A549 (cell line): Measurements from ENCODE around the gene SLCO4A1. TPM values are rescaled to one million over a fixed set of nuclear protein-coding genes. Genes with fewer than 3 reads are reported as not detected.

Experiments
- ATAC-seq, 2 experiments: fragments of 200-7000 bp in 1 of 2; fragments of >200 bp in 1 of 2; cut with Nextera tagmentation in 1 of 2; cut with Tn5 transposase in 1 of 2; 3 replicates each; pipeline versions ENCODE4 v1.8.0 to v1.9.1; 2018 to 2020; ENCODE audit warnings: mild to moderate bottlenecking in 1 of 2, moderate library complexity in 1 of 2
- CTCF ChIA-PET: fragments of 300-600 bp; sonication (Branson Sonifier 250); formaldehyde crosslinking; extraction: SDS; loops from one replicate; lab custom pipeline; 2021; ENCODE audit warnings: antibody characterized with exemption, inconsistent platforms; lab: Yijun Ruan, JAX
- POLR2A ChIA-PET: fragments of 350-600 bp; formaldehyde crosslinking; extraction: SDS; loops from one replicate; lab custom pipeline; 2021; ENCODE audit warnings: antibody characterized with exemption, inconsistent platforms; lab: Yijun Ruan, JAX
- DNase-seq, 2 experiments: peaks; one replicate each; pipeline versions ENCODE4 v3.0.0 to v3.0.0-alpha.2; 2011 to 2016; ENCODE audit warnings: low read depth in 1 of 2, low spot score in 1 of 2
- FAIRE-seq: peaks from 2 replicates; lab custom pipeline; 2011; peaks lifted over from hg19 to GRCh38; lab: Jason Lieb, UNC
- H3K27ac ChIP-seq, 2 experiments: fragments of >200 bp; sonication (Bioruptor Twin); formaldehyde crosslinking; 3 replicates each; pipeline ENCODE4 v1.5.1; 2016 to 2017
- H3K4me1 ChIP-seq: fragments of >200 bp; sonication (Bioruptor Twin); formaldehyde crosslinking; 3 replicates; pipeline ENCODE4 v1.6.1; 2016
- H3K4me2 ChIP-seq: fragments of >200 bp; sonication (Bioruptor Twin); formaldehyde crosslinking; 3 replicates; pipeline ENCODE4 v1.6.1; 2016
- H3K4me3 ChIP-seq: fragments of >200 bp; sonication (Bioruptor Twin); formaldehyde crosslinking; 3 replicates; pipeline ENCODE4 v1.5.1; 2016
- H3K9me3 ChIP-seq: fragments of >200 bp; sonication (Bioruptor Twin); formaldehyde crosslinking; 3 replicates; pipeline ENCODE4 v1.6.1; 2016
- CTCF ChIP-seq: fragments of >200 bp; sonication (Bioruptor Twin); formaldehyde crosslinking; IDR thresholded peaks from 3 replicates; pipeline ENCODE4 v1.5.1; 2016
- EHMT2 ChIP-seq: fragments of 200-600 bp; sonication (generic); IDR thresholded peaks from 2 replicates; pipeline ENCODE4 v1.6.1; 2016; ENCODE audit warnings: antibody characterized with exemption, low read depth, mild to moderate bottlenecking, moderate library complexity
- HOXB13 ChIP-seq: fragments of 250-450 bp; sonication (Bioruptor Pico); IDR thresholded peaks from 2 replicates; pipeline ENCODE4 v1.5.0; 2020; ENCODE audit warnings: low read depth, mild to moderate bottlenecking, moderate library complexity
- HOXB5 ChIP-seq: fragments of 250-450 bp; sonication (Bioruptor Pico); IDR thresholded peaks from 2 replicates; pipeline ENCODE4 v1.5.0; 2020; ENCODE audit warnings: mild to moderate bottlenecking, moderate library complexity
- JUNB ChIP-seq: fragments of >200 bp; sonication (Bioruptor Twin); formaldehyde crosslinking; IDR thresholded peaks from 2 replicates; pipeline ENCODE4 v1.6.1; 2016
- KDM1A ChIP-seq: fragments of 200-600 bp; sonication (generic); IDR thresholded peaks from 2 replicates; pipeline ENCODE4 v1.6.1; 2016; ENCODE audit warnings: low read depth, mild to moderate bottlenecking
- MAFK ChIP-seq: fragments of 450-650 bp; IDR thresholded peaks from 2 replicates; pipeline ENCODE4 v1.6.1; 2014; ENCODE audit not compliant: partially characterized antibody
- PHF8 ChIP-seq: fragments of 200-600 bp; sonication (generic); IDR thresholded peaks from 2 replicates; pipeline ENCODE4 v1.6.1; 2016; ENCODE audit warnings: low read depth, mild to moderate bottlenecking, antibody characterized with exemption, moderate library complexity, borderline replicate concordance
- POLR2A ChIP-seq: IDR thresholded peaks from 2 replicates; pipeline ENCODE4 v1.6.1; 2012; ENCODE audit warnings: mild to moderate bottlenecking, low read length
- POLR2AphosphoS2 ChIP-seq: conservative IDR thresholded peaks from 2 replicates; pipeline ENCODE4 v1.6.1; 2012; ENCODE audit warnings: low read length, improper control_type of control experiment, inconsistent platforms
- RARB ChIP-seq: fragments of 250-450 bp; sonication (Bioruptor Pico); IDR thresholded peaks from 2 replicates; pipeline ENCODE4 v1.8.0; 2021; ENCODE audit warnings: mild to moderate bottlenecking, moderate library complexity
- RCOR1 ChIP-seq: fragments of 150-350 bp; IDR thresholded peaks from 2 replicates; pipeline ENCODE4 v1.6.1; 2014; ENCODE audit warnings: antibody characterized with exemption, low read length, low read depth
- RFX5 ChIP-seq: fragments of 450-650 bp; IDR thresholded peaks from 2 replicates; pipeline ENCODE4 v1.7.1; 2014; ENCODE audit warnings: antibody characterized with exemption, mild to moderate bottlenecking, moderate library complexity
- RNF2 ChIP-seq: fragments of 200-600 bp; sonication (generic); IDR thresholded peaks from 2 replicates; pipeline ENCODE4 v1.6.1; 2016; ENCODE audit warnings: low read depth, mild to moderate bottlenecking, antibody characterized with exemption, moderate library complexity, borderline replicate concordance
- SMC3 ChIP-seq: fragments of >200 bp; sonication (Bioruptor Twin); formaldehyde crosslinking; IDR thresholded peaks from 3 replicates; pipeline ENCODE4 v1.6.1; 2018; ENCODE audit warnings: inconsistent platforms
- ZFP36 ChIP-seq: fragments of 450-650 bp; IDR thresholded peaks from 2 replicates; pipeline ENCODE4 v1.6.1; 2014; ENCODE audit warnings: borderline replicate concordance; ENCODE audit not compliant: partially characterized antibody
- WGBS: methylation state at CpG from one replicate; pipeline ENCODE4 v1.1.6; 2017; ENCODE audit errors: missing lambda C conversion rate; 5-methylcytosine and 5-hydroxymethylcytosine counted together
- polyA plus RNA-seq, 4 experiments: library from polyadenylated mRNA; depleted of rRNA in 3 of 4; stranded (reverse); fragments of >200 nt; fragmentation: RNase III in 1 of 4; extraction: RNeasy Plus Mini Kit Qiagen cat#74134 plus additional on column Dnase treatment in 1 of 4; gene quantifications; 2 replicates in 3 of 4; 3 replicates in 1 of 4; pipeline ENCODE4 v1.2.3, GENCODE V29; 2011 to 2017
- TF ChIP-seq, protein P1 (sequence below): fragments of 250-450 bp; sonication (Bioruptor Pico); IDR thresholded peaks from 2 replicates; pipeline ENCODE4 v1.5.0; 2021; ENCODE audit warnings: mild to moderate bottlenecking, moderate library complexity, borderline replicate concordance
- TF ChIP-seq, protein P2 (sequence below): fragments of 200-600 bp; sonication (generic); IDR thresholded peaks from 2 replicates; pipeline ENCODE4 v1.6.1; 2016; ENCODE audit warnings: antibody characterized with exemption, mild to moderate bottlenecking, moderate library complexity
- TF ChIP-seq, protein P3 (sequence below): IDR thresholded peaks from 2 replicates; pipeline ENCODE4 v1.6.1; 2012

SLCO4A1 gene
- polyA plus RNA-seq, 2 of the 4 experiments (the other 2 are of a cell fraction) = 1.3 to 11.2 TPM

- TF ChIP-seq, protein P1, sequence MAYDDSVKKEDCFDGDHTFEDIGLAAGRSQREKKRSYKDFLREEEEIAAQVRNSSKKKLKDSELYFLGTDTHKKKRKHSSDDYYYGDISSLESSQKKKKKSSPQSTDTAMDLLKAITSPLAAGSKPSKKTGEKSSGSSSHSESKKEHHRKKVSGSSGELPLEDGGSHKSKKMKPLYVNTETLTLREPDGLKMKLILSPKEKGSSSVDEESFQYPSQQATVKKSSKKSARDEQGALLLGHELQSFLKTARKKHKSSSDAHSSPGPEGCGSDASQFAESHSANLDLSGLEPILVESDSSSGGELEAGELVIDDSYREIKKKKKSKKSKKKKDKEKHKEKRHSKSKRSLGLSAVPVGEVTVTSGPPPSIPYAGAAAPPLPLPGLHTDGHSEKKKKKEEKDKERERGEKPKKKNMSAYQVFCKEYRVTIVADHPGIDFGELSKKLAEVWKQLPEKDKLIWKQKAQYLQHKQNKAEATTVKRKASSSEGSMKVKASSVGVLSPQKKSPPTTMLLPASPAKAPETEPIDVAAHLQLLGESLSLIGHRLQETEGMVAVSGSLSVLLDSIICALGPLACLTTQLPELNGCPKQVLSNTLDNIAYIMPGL (CRISPR knock-in tag) = no peak
- TF ChIP-seq HOXB5 (CRISPR knock-in tag) (no peak), PHF8 (no peak)
These were observed 45.8 kb upstream of the SLCO4A1 start (continued) for GRCh38 chr20:62596486-62596885.

DNA sequence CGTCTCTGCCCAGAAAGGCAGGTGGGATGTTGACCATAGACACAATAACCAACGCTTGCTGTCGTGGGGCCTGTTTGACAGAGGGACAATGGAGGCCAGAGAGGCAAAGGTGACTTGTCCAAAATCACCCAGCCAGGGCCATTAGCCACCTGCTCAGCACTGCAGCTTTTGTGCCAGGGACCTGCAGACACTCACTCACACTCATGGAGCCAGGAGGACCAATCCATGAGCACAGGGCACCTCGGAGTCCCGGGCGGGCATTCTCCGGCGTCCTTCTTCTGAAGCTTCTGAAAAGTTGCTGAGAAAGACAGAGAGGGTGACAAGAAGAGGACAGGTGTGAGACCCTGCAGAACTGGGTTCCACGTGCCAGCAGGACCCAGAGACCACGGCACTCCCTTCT lies 45.4 kb upstream of the SLCO4A1 start:
- ChIA-PET CTCF (interaction anchor here (0.5 to 3.7 kb wide), 4 partner anchors 18 to 25 kb away, joined by 3 to 14 read pairs (median 4); no protein-coding TSS in a partner anchor), POLR2A (no interaction called here)
- TF ChIP-seq RFX5 (no peak), HOXB13 (no peak), CTCF (no peak), RARB (CRISPR knock-in tag) (no peak), RCOR1 (no peak), RNF2 (no peak), KDM1A (no peak), SMC3 (no peak), MAFK (no peak), EHMT2 (no peak), ZFP36 (no peak), PHF8 (no peak), JUNB (no peak), POLR2AphosphoS2 (no peak), POLR2A (no peak)
- TF ChIP-seq, protein P2, sequence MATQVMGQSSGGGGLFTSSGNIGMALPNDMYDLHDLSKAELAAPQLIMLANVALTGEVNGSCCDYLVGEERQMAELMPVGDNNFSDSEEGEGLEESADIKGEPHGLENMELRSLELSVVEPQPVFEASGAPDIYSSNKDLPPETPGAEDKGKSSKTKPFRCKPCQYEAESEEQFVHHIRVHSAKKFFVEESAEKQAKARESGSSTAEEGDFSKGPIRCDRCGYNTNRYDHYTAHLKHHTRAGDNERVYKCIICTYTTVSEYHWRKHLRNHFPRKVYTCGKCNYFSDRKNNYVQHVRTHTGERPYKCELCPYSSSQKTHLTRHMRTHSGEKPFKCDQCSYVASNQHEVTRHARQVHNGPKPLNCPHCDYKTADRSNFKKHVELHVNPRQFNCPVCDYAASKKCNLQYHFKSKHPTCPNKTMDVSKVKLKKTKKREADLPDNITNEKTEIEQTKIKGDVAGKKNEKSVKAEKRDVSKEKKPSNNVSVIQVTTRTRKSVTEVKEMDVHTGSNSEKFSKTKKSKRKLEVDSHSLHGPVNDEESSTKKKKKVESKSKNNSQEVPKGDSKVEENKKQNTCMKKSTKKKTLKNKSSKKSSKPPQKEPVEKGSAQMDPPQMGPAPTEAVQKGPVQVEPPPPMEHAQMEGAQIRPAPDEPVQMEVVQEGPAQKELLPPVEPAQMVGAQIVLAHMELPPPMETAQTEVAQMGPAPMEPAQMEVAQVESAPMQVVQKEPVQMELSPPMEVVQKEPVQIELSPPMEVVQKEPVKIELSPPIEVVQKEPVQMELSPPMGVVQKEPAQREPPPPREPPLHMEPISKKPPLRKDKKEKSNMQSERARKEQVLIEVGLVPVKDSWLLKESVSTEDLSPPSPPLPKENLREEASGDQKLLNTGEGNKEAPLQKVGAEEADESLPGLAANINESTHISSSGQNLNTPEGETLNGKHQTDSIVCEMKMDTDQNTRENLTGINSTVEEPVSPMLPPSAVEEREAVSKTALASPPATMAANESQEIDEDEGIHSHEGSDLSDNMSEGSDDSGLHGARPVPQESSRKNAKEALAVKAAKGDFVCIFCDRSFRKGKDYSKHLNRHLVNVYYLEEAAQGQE = no peak
- TF ChIP-seq, protein P3, sequence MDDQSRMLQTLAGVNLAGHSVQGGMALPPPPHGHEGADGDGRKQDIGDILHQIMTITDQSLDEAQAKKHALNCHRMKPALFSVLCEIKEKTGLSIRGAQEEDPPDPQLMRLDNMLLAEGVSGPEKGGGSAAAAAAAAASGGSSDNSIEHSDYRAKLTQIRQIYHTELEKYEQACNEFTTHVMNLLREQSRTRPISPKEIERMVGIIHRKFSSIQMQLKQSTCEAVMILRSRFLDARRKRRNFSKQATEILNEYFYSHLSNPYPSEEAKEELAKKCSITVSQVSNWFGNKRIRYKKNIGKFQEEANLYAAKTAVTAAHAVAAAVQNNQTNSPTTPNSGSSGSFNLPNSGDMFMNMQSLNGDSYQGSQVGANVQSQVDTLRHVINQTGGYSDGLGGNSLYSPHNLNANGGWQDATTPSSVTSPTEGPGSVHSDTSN = no peak
- WGBS = 73% methylated on average over 10 of the region's 10 CpGs
- no peak for FAIRE-seq
- Histone ChIP-seq H3K4me3 (no peak overlapping the region), H3K9me3 (no peaks in the 10 kb centered on the region), H3K4me2 (no peak overlapping the region), H3K4me1 (peaks cover 17% of the 10 kb centered on the region; the same call in 2 of the 3 replicates), H3K27ac (no peak overlapping the region)
- no peak for ATAC-seq
- DNase-seq = no peak
